IMR-90 (cell line): Measurements from ENCODE around the gene ZMIZ1. TPM values are rescaled to one million over a fixed set of nuclear protein-coding genes. Genes with fewer than 3 reads are reported as not detected.

Experiments
- ATAC-seq: fragments of 200-7000 bp; cut with Tn5 transposase; 2 replicates; pipeline ENCODE4 v1.9.1; 2020; ENCODE audit warnings: low read depth, mild to moderate bottlenecking, moderate library complexity
- BruUV-seq: library from RNA; stranded (reverse); fragments of 400-500 nt; replicated peaks from 2 replicates; lab custom pipeline; 2021; lab: Mats Ljungman, UMichigan
- CTCF ChIA-PET: fragments of 300-600 bp; formaldehyde crosslinking; extraction: SDS; loops from one replicate; lab custom pipeline; 2021; ENCODE audit warnings: antibody characterized with exemption; lab: Yijun Ruan, JAX
- POLR2A ChIA-PET: fragments of 300-600 bp; sonication (Branson Sonifier 250); formaldehyde crosslinking; loops from one replicate; lab custom pipeline; 2022; ENCODE audit warnings: antibody characterized with exemption; ENCODE audit not compliant: unreplicated experiment; lab: Charles Lee
- DNase-seq: peaks from one replicate; pipeline ENCODE4 v3.0.0; 2013
- H2AFZ ChIP-seq: replicated peaks from 2 replicates; pipeline ENCODE3; 2013; ENCODE audit warnings: low read length, mild to moderate bottlenecking; ENCODE audit not compliant: poor library complexity
- H2AK5ac ChIP-seq: 2 replicates; pipeline ENCODE4 v1.6.1; 2013; ENCODE audit warnings: low read depth, low read length, inconsistent platforms
- H2AK9ac ChIP-seq: replicated peaks from 2 replicates; pipeline ENCODE3; 2013; ENCODE audit warnings: mild to moderate bottlenecking, low read depth, low read length, moderate library complexity; ENCODE audit not compliant: poor library complexity
- H2BK120ac ChIP-seq: 2 replicates; pipeline ENCODE4 v1.6.1; 2013; ENCODE audit warnings: low read depth, low read length, inconsistent platforms
- H2BK15ac ChIP-seq: 3 replicates; pipeline ENCODE4 v1.6.1; 2013; ENCODE audit warnings: low read depth, low read length, inconsistent platforms
- H2BK20ac ChIP-seq: 2 replicates; pipeline ENCODE4 v1.6.1; 2013; ENCODE audit warnings: low read depth, mild to moderate bottlenecking, inconsistent platforms, low read length, moderate library complexity
- H2BK5ac ChIP-seq: 2 replicates; pipeline ENCODE4 v1.6.1; 2013; ENCODE audit warnings: mild to moderate bottlenecking, low read depth, low read length, inconsistent platforms; ENCODE audit not compliant: poor library complexity, severe bottlenecking
- H3K14ac ChIP-seq: replicated peaks from 2 replicates; pipeline ENCODE4 v1.6.1; 2013; ENCODE audit warnings: low read depth, low read length, inconsistent platforms
- H3K18ac ChIP-seq: 2 replicates; pipeline ENCODE4 v1.6.1; 2013; ENCODE audit warnings: low read depth, low read length, control low read depth
- H3K23ac ChIP-seq: 2 replicates; pipeline ENCODE4 v1.6.1; 2013; ENCODE audit warnings: low read depth, low read length, inconsistent platforms
- H3K27ac ChIP-seq: 2 replicates; pipeline ENCODE4 v1.5.1; 2013; ENCODE audit warnings: mild to moderate bottlenecking, control low read depth, low read length; ENCODE audit not compliant: insufficient read depth
- H3K27me3 ChIP-seq: 2 replicates; pipeline ENCODE4 v1.6.1; 2013; ENCODE audit warnings: low read length; ENCODE audit not compliant: control insufficient read depth, insufficient read depth
- H3K36me3 ChIP-seq: 2 replicates; pipeline ENCODE4 v1.6.1; 2013; ENCODE audit warnings: low read length, mixed read lengths; ENCODE audit not compliant: control insufficient read depth, insufficient read depth
- H3K4ac ChIP-seq: 2 replicates; pipeline ENCODE4 v1.6.1; 2013; ENCODE audit warnings: low read depth, low read length, inconsistent platforms
- H3K4me1 ChIP-seq: 2 replicates; pipeline ENCODE4 v1.6.1; 2013; ENCODE audit warnings: low read length, mixed read lengths; ENCODE audit not compliant: control insufficient read depth, insufficient read depth
- H3K4me2 ChIP-seq: 2 replicates; pipeline ENCODE4 v1.6.1; 2013; ENCODE audit warnings: low read depth, mild to moderate bottlenecking, control low read depth, low read length, moderate library complexity
- H3K4me3 ChIP-seq: 2 replicates; pipeline ENCODE4 v1.5.1; 2013; ENCODE audit warnings: low read depth, mild to moderate bottlenecking, control low read depth, low read length, moderate library complexity; ENCODE audit not compliant: insufficient read depth
- H3K56ac ChIP-seq: 2 replicates; pipeline ENCODE4 v1.6.1; 2013; ENCODE audit warnings: low read length, inconsistent platforms; ENCODE audit not compliant: insufficient read depth; ENCODE audit errors: extremely low read depth
- H3K79me1 ChIP-seq, 2 experiments: 2 replicates each; pipeline ENCODE4 v1.6.1; 2013; ENCODE audit warnings: low read length in 2 of 2, inconsistent platforms in 1 of 2, low read depth in 1 of 2
- H3K9ac ChIP-seq: 2 replicates; pipeline ENCODE4 v1.6.1; 2013; ENCODE audit warnings: low read depth, low read length, control low read depth
- H3K9me1 ChIP-seq: 2 replicates; pipeline ENCODE4 v1.6.1; 2013; ENCODE audit warnings: low read length, inconsistent platforms; ENCODE audit not compliant: insufficient read depth
- H3K9me3 ChIP-seq: 2 replicates; pipeline ENCODE4 v1.6.1; 2013; ENCODE audit warnings: low read length; ENCODE audit not compliant: control insufficient read depth, insufficient read depth
- H4K20me1 ChIP-seq: 2 replicates; pipeline ENCODE4 v1.6.1; 2013; ENCODE audit warnings: low read length, inconsistent platforms; ENCODE audit not compliant: insufficient read depth
- H4K5ac ChIP-seq: 2 replicates; pipeline ENCODE4 v1.6.1; 2013; ENCODE audit warnings: mild to moderate bottlenecking, low read depth, low read length, control low read depth
- H4K8ac ChIP-seq, 2 experiments: 2 replicates each; pipeline ENCODE4 v1.6.1; 2013; ENCODE audit warnings: low read depth in 2 of 2, low read length in 2 of 2, control low read depth in 1 of 2, inconsistent platforms in 1 of 2
- H4K91ac ChIP-seq: 2 replicates; pipeline ENCODE4 v1.6.1; 2013; ENCODE audit warnings: low read depth, low read length, inconsistent platforms; ENCODE audit not compliant: insufficient read depth
- BHLHE40 ChIP-seq: fragments of 150-350 bp; IDR thresholded peaks from 2 replicates; pipeline ENCODE4 v1.6.1; 2016; ENCODE audit warnings: mild to moderate bottlenecking, low read depth, low read length
- CHD1 ChIP-seq: IDR thresholded peaks from 2 replicates; pipeline ENCODE4 v1.6.1; 2012; ENCODE audit warnings: low read depth, low read length, improper control_type of control experiment
- FOS ChIP-seq: fragments of 150-350 bp; IDR thresholded peaks from 2 replicates; pipeline ENCODE4 v1.6.1; 2016; ENCODE audit warnings: low read depth, low read length
- MAFK ChIP-seq: IDR thresholded peaks from 2 replicates; pipeline ENCODE4 v1.6.1; 2012; ENCODE audit warnings: low read depth, low read length, improper control_type of control experiment
- WGBS, 2 experiments: methylation state at CpG; one replicate each; pipeline versions ENCODE4 v1.1.5 to v1.1.7; 2013; ENCODE audit warnings: missing lambda C conversion rate in 2 of 2; ENCODE audit not compliant: insufficient read length in 1 of 2; ENCODE audit errors: extremely low coverage in 2 of 2; 5-methylcytosine and 5-hydroxymethylcytosine counted together
- dilution Hi-C: fragments of 300-500 bp; cut with HindIII; formaldehyde crosslinking; loops from one replicate; pipeline ENCODE4 v1.14.3; 2018; ENCODE audit warnings: low sequenced_read_pairs; ENCODE audit not compliant: unreplicated experiment
- in situ Hi-C: fragments of 300-500 bp; cut with MboI; formaldehyde crosslinking; loops from 3 replicates; pipeline ENCODE4 v1.14.3; 2019; ENCODE audit warnings: low sequenced_read_pairs, inconsistent platforms, mixed read lengths
- intact Hi-C: fragments of 100-400 bp; cut with micrococcal nuclease; formaldehyde crosslinking; loops from 2 replicates; pipeline ENCODE4 v1.10.0; 2022
- polyA plus RNA-seq, 3 experiments: library from polyadenylated mRNA; depleted of rRNA; stranded (reverse); fragments of >200 nt; gene quantifications; 2 replicates each; pipeline ENCODE4 v1.2.3, GENCODE V29; 2012; ENCODE audit warnings: low replicate concordance in 1 of 3
- total RNA-seq: library from RNA; depleted of rRNA; stranded (reverse); fragments of >200 nt; gene quantifications from 2 replicates; pipeline ENCODE4 v1.2.3, GENCODE V29; 2012
- TF ChIP-seq, protein P1 (sequence below): fragments of 150-350 bp; IDR thresholded peaks from 2 replicates; pipeline ENCODE4 v1.6.1; 2016; ENCODE audit warnings: low read depth, mild to moderate bottlenecking, low read length, moderate library complexity, borderline replicate concordance
- TF ChIP-seq, protein P2 (sequence below): fragments of 150-350 bp; IDR thresholded peaks from 2 replicates; pipeline ENCODE4 v1.6.1; 2017; ENCODE audit warnings: mild to moderate bottlenecking, antibody characterized with exemption, low read length, low read depth

ZMIZ1 gene
- total and polyA plus RNA-seq, 2 of the 4 experiments (the other 2 are of a cell fraction), result 6.6 to 48.7 TPM

DNA sequence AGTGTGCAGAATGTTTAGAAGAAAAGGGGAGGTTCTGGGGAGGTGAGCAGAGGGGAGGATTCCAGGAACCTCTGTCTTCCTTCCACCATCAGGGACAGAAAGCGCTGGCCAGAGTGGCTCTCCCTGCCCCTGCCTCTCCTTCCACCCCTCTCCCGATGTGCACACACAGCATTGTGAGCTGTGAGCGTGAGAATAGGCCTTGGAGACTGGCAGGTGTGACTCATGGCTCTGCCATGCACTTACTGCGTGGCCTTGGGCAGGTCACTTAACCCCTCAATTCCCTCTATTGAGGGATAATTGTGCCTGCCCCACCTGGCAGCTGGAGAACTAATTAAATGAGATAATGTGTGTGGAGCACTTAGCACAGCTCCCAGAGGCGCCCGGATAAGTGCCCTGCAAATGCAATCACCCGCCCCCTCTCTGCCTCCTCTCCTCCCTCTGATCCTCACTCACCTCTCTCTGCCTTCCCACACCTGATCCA, 115.4 kb downstream of the ZMIZ1 start:
- Histone ChIP-seq H3K9me3 (no peaks in the 10 kb centered on the region), H3K4ac (peak overlapping the region; percentile 94), H3K23ac (peak overlapping the region; percentile 60), H4K20me1 (peaks cover 38% of the 10 kb centered on the region), H3K18ac (0 out of 2 replicates have a peak overlapping the region, but pooled peaks have one; percentile 45), H2BK20ac (peak overlapping the region; percentile 91), H3K79me1 (peaks cover 57 to 98% of the 10 kb centered on the region in 2 experiments), H3K36me3 (peaks cover 26% of the 10 kb centered on the region), H4K5ac (peak overlapping the region; percentile 11; the same call in 1 of the 2 replicates), H2BK5ac (peak overlapping the region; percentile 75), H2BK120ac (peak overlapping the region; percentile 89), H4K91ac (peak overlapping the region; percentile 76), H3K4me3 (no peak overlapping the region), H3K4me1 (peaks cover 58% of the 10 kb centered on the region), H2AK9ac (peak overlapping the region; percentile 82), H2AK5ac (peak overlapping the region; percentile 91), H3K27ac (peak overlapping the region; percentile 48), H3K14ac (peak overlapping the region; percentile 89), H3K9ac (peak overlapping the region; percentile 11; the same call in 1 of the 2 replicates), H3K4me2 (no peak overlapping the region), H2AFZ (peak overlapping the region; percentile 59), H4K8ac (peak overlapping the region; percentile 4 to 47; a peak in 3 of 4 replicates), H2BK15ac (peak overlapping the region; percentile 66; the same call in 2 of the 3 replicates), H3K9me1 (peaks cover 57% of the 10 kb centered on the region), H3K27me3 (no peaks in the 10 kb centered on the region), H3K56ac (peak overlapping the region; percentile 68; the same call in 1 of the 2 replicates)
- no TSS peak for BruUV-seq
- dilution Hi-C loops (no loop called here), intact Hi-C loops (no loop called here), in situ Hi-C loops (no loop called here)
- TF ChIP-seq CHD1, result no peak
- TF ChIP-seq BHLHE40, result no peak
- peak; percentile 75; the same call in 1 of the 2 replicates for TF ChIP-seq FOS
- peak; percentile 58 for TF ChIP-seq MAFK
- TF ChIP-seq, protein P1, sequence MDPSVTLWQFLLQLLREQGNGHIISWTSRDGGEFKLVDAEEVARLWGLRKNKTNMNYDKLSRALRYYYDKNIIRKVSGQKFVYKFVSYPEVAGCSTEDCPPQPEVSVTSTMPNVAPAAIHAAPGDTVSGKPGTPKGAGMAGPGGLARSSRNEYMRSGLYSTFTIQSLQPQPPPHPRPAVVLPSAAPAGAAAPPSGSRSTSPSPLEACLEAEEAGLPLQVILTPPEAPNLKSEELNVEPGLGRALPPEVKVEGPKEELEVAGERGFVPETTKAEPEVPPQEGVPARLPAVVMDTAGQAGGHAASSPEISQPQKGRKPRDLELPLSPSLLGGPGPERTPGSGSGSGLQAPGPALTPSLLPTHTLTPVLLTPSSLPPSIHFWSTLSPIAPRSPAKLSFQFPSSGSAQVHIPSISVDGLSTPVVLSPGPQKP, result no peak
- TF ChIP-seq, protein P2, sequence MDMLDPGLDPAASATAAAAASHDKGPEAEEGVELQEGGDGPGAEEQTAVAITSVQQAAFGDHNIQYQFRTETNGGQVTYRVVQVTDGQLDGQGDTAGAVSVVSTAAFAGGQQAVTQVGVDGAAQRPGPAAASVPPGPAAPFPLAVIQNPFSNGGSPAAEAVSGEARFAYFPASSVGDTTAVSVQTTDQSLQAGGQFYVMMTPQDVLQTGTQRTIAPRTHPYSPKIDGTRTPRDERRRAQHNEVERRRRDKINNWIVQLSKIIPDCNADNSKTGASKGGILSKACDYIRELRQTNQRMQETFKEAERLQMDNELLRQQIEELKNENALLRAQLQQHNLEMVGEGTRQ, result no peak
- WGBS, 2 experiments, result 0% methylated on average over 2 of the region's 7 CpGs; no CpG with 5 or more reads in 1 of the 2 experiments
- CTCF ChIA-PET, result interaction anchor here (1.2 kb wide), 1 partner anchor 11 kb away, joined by 4 read pairs; no protein-coding TSS in a partner anchor
- ATAC-seq (peak; percentile 50), DNase-seq (peak; percentile 84)
- POLR2A ChIA-PET, result no interaction called here
